ENCODE data around the gene IL1RAPL1.

GRCh38 chrX:28668957-28669356 lies 81.7 kb downstream of the IL1RAPL1 start:
- no peak for TF ChIP-seq CTCF (IDR thresholded peaks at IDR 0.05)
- no peak for TF ChIP-seq ZFX (IDR thresholded peaks at IDR 0.05; ENCODE audit: borderline replicate concordance)
